ENCODE measurements around the gene BORCS5.

- TF ChIP-seq CTCF (IDR thresholded peaks at IDR 0.05) (no peak), POLR2A (IDR thresholded peaks at IDR 0.05) (no peak)
Measured at GRCh38 chr12:12353276-12353675, 3.6 kb upstream of the BORCS5 start.

All from uterus (tissue), 2 donors.